Activated CD8-positive, alpha-beta memory T cell treated with anti-CD3 and anti-CD28 coated beads, Interleukin-2, amount 50 U/mL, for 48 hours (primary cell): ENCODE measurements around the gene ZNF275.
"Not testable (repeated sequence)": the region's sequence is repeated elsewhere in the genome, so short reads cannot be mapped to it uniquely, and the experiment has no call there.

Source experiments
- DNase-seq: peaks from one replicate; pipeline ENCODE4 v3.0.0-alpha.2; 2020

The ZNF275 gene

GRCh38 chrX:153319295-153320046, 14.5 kb upstream of the ZNF275 start:
- no peak for DNase-seq

- DNase-seq = not testable (repeated sequence)
These were observed 13.9 kb upstream of the ZNF275 start for GRCh38 chrX:153320047-153320443.

GRCh38 chrX:153320555-153321184, 13.3 kb upstream of the ZNF275 start:
- DNase-seq = no peak

DNA sequence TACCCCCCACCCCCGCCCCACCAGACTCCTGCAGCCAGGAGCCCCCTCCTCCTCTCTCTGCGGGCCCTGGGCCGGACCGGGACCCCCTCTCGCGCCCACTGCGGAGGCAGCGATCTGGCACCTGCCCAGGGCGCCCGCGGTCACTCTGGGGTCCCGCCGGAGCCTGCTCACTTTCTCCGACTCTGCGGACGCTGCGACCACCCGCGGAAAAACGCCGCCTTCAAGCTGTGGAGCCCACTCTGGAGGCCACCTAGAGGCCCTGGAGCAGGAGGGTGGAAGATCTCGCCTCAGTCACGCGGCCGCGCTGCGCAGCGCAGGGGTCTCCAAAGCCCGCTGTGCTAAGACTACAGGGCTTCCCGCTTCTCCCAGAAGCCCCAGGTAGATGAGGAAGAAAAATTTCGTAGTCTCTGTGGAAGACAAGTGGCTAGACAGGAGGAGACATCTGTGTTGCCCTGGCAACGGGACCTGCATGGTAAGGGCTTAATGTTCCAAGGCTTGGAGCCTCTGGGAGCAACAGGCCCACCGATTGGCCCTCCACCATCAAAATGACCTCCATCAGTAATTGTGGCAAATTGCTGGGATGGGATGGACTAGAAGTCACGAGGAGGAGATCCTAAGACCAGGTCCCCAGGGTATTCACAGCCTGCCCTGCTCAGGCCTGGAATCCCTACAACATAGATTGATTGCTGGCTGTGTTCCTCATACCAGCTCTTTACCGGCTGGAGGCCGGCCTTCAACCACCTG, 12.4 kb upstream of the ZNF275 start, which contains the start of gene PNMA6F:
PNMA6F (minus strand) TSS at position 387 of the 744 bp plus-strand sequence. CDS start 1,093 bp downstream, outside the sequence.
- no peak for DNase-seq

DNA sequence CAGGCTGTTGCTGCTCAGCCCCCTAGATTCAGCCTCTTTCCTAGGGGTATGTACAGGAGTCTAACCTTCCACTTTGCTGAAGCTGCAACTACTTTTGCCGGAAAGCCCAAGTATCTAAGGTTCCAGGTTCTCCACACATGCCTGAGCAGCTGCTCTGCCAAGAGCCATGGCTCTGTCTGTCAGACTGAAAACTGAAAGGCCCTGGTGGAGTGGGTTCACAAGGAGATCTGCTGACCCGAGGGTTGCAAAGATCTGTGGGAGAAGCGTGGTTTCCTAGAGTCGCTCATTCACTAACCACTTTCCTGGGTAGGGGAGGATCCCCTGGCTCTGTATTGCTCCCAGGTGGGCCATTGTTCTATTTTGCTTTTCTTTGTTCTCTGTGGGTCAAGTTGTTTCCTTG, 6.4 kb upstream of the ZNF275 start:
- DNase-seq = no peak

DNA sequence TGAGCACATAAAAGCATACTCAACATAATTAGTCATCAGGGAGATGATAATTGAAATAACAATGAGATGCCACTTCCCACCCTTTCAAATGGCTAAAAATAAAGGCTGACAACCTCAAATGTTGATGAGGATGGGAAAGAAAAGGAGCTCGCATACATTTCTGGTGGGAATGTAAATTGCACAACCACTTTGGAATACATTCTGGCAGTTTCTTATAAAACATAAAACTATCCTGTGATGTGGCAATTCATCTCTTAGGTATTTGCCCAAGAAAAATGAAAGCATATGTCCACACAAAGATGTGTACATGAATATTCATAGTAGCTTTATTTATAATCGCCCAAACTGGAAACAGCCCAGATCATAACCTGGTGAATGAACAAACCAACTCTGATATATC, 687 bp upstream of the ZNF275 start:
- DNase-seq = no peak

- DNase-seq = no peak
These were observed 822 bp downstream of the ZNF275 start for GRCh38 chrX:153334654-153335295.

DNA sequence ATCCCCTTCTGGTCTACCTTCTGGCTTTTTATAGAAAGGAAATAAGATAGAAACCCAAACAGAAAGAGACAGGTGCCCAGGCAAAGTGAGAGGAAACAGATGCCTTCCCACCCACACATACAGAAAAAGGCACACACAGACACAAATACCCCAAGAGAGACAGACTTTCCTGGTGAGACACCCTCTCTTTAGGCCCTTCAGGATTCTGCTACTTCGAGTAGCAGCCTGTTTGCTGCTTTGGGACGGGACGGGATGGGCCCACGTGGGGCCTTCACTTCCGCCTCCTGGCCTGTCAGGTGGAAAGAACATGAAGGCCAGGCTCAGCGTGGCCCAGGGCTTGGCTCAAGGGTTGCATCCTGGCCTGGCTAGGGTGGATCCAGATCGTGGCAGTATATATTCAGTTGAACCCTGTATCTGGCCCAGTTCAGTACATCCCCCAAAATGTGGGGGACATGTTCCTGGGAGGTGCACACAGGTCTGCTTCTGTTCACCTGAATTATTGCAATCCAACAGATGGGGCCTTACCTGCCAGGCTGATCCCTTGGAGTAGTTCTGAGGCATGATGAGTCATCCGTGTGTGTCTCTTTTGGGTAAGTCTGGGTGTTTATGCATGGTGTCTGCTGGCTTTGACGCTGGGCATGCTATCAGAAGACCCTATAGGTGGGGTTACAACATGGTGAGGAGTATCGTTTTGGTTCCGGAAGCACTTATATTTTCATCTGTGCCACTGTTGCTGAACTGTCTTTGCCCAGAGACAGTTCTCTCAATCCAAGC, 2.4 kb downstream of the ZNF275 start:
- DNase-seq = no peak

- DNase-seq = no peak
These were observed 3.0 kb downstream of the ZNF275 start for GRCh38 chrX:153336988-153337387.

GRCh38 chrX:153338836-153339235, 4.9 kb downstream of the ZNF275 start:
- no peak for DNase-seq

GRCh38 chrX:153339662-153340061, 5.7 kb downstream of the ZNF275 start:
- no peak for DNase-seq

DNA sequence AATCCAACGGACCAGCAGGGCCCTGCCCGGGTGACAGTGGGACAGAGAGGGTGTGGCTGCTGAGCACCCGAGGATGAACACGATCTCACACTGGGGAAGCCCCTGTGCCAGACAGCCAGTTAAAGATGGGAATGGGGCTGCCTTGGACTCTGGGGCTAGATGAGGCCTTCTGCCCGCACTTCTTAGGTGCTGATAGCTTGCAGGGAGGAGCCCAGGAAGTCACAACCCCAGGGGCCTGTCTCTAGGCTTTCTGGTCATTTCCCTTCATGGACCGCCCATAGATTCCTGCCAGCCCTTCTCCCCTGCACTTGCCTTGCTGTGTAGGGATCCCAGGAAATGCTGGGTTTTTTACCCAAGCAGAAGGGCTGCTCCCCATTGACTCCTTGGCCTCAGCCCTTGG, 6.2 kb downstream of the ZNF275 start:
- no peak for DNase-seq

DNA sequence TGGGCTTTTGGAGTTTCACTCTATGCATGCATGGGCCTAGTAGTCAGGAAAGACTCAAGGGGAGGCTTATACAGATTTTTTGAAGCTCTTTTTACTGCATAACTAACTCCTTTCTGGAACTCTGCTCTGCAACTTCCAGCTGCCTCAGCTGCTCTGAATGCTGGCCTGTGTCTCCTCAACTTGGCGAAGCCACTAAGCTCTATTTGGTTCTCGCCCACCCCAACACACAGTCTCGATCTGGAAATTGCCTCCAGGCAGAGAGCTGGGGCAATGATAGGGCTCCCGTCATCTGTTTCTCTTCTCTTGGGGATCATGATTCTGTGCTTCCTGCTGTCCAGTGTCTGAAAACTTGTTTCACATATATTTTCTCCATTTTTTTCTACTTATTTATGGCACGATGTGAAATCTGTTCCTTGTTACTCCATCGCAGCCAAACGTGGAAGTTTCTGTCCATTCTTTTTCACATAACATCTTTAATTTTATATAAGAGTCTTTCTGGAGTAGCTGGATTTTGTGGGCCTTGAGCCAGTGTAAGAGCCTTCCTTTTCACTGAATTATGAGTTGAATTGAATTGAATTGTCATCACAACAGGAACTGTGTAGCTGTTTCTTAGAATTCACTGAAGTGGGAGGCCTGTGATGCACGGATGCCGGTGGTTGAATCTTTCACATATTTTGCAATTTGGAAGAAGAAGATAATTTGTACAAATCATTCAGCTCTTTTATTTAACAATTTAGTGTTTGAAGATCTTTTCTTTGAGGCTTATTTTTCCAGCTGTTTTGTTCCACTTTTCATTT, 9.0 kb downstream of the ZNF275 start:
- DNase-seq = no peak

- DNase-seq = no peak
These were observed 9.7 kb downstream of the ZNF275 start for GRCh38 chrX:153343674-153344073.

- no peak for DNase-seq
These were observed 13.6 kb downstream of the ZNF275 start for GRCh38 chrX:153347530-153347929.

- no peak for DNase-seq
These were observed 14.5 kb downstream of the ZNF275 start for GRCh38 chrX:153348421-153348820.

DNA sequence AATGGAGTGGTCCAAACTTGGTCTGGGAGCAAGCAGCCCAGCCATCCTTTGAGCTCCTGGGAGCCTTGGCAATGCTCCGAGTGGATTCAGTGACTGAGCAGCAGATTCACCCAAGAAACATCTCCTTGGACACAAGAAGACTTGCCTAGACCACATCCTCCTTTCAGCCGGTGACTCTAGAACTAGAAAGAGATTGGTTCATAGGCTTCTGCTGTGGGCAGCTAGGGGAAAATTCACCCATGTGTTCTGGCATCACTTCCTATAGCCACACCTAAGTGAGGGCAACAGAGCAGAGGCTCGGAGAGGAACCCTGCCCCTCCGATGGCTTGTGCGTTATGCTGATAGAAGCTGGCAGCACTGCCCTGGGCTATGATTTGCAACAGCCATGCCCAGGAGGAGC, 16.0 kb downstream of the ZNF275 start:
- no peak for DNase-seq

DNA sequence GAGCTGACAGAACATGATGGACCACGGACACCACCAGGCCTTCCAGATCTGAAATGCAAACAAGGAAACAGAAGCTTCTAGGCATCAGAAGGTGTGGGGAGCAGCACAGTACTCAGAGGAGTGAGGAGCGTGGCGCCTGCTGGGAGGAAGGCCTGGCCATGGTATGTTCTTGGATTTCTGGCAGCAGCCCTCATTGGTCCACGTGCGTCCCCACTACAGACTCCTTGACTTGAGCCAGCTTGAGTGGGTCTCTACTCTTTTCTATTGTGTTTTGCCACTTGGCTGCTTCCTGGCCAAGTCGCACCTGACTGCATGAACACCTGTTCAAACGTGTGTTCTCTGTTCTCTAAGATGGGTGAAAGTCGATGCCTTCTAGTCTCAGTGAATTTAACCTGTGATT, 18.0 kb downstream of the ZNF275 start:
- DNase-seq = no peak

- DNase-seq = no peak
These were observed 18.9 kb downstream of the ZNF275 start for GRCh38 chrX:153352858-153353257.

DNA sequence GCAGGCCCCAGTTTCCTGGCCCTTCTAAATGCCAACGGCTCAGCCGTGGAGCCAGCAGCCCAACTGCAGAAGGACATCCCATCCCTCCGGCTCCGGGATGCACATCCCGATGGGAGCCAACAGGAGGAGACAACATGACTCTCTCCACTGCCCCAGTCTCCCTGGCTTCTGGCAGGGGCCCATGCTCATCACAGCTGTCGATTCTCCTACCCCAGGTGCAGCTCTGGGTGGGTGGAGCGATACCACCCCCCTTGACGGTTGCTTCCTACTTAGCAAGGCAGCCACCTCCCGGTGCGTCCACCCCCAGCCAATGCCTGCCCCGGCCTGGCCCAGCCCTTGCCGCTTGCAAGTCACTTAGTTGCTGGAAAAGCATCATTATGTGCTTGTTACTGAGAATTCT, 19.5 kb downstream of the ZNF275 start:
- no peak for DNase-seq

DNA sequence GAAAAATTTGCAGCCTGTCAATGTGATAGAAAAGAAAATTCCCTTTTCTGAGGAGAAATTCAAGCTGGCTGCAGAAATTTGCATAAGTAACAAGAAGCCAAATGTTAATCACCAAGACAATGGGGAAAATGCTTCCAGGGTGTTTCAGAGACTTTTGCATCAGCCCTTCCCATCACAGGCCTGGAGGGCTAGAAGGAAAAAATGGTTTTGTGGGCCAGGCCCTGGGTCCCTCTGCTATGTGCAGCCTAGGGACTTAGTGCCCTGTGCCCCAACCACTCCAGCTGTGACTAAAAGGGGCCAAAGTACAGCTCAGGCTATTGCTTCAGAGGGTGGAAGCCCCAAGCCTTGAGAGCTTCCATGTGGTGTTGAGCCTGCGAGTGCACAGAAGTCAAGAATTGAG, 23.9 kb downstream of the ZNF275 start:
- no peak for DNase-seq
